Measurements from ENCODE around the gene LRIG3. TPM values are rescaled to one million over a fixed set of nuclear protein-coding genes. Genes with fewer than 3 reads are reported as not detected.

Gene LRIG3
- polyA plus RNA-seq, 3 donors, result not detected

DNA sequence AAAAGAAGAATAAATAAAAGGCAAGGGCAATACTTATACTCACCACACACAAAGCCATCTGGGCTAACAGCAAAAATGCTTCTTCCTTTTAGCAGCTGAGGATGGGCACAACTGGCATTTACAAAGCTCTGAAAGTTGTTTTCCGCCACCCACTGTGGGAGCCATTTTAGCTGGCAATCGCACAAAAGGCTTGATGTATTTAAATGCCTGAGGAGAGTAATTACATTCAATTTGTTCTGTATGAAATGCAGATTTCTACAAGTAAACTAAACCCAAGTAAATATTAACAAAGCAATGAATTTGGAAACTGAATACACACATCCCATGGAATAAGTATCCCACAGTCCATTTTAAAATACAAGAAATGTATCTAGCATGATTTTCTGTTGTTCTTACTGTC lies 37.5 kb downstream of the LRIG3 start:
- Histone ChIP-seq H3K9me3 (replicated peaks in 1 of 2; ENCODE audit: control insufficient read depth in 1 of 2, insufficient read depth in 1 of 2, low read length in 2 of 2) (no peaks in the 10 kb centered on the region), H3K36me3 (replicated peaks in 1 of 2; ENCODE audit: control insufficient read depth in 1 of 2, insufficient read depth in 2 of 2, low read length in 2 of 2) (no peaks in the 10 kb centered on the region), H3K4me3 (replicated peaks in 1 of 3; ENCODE audit: low read depth in 2 of 3, low read length in 3 of 3) (no peak overlapping the region), H3K9ac (ENCODE audit: insufficient read depth, low read length, poor library complexity, severe bottlenecking) (no peak overlapping the region), H3K4me1 (ENCODE audit: control insufficient read depth in 1 of 2, insufficient read depth in 2 of 2, low read length in 2 of 2) (no peaks in the 10 kb centered on the region), H3K79me2 (ENCODE audit: insufficient read depth, low read length) (no peaks in the 10 kb centered on the region), H4K20me1 (ENCODE audit: insufficient read depth, low read length) (no peaks in the 10 kb centered on the region), H3K4me2 (replicated peaks; ENCODE audit: extremely low read depth, low read length, poor library complexity, severe bottlenecking) (no peak overlapping the region), H3K27ac (ENCODE audit: low read depth in 1 of 2, low read length in 2 of 2) (no peak overlapping the region), H2AFZ (ENCODE audit: insufficient read depth, low read depth, low read length, poor library complexity, severe bottlenecking) (no peak overlapping the region), H3K27me3 (ENCODE audit: control insufficient read depth in 2 of 2, insufficient read depth in 2 of 2, low read length in 2 of 2) (no peaks in the 10 kb centered on the region)
- TF ChIP-seq, protein P1, sequence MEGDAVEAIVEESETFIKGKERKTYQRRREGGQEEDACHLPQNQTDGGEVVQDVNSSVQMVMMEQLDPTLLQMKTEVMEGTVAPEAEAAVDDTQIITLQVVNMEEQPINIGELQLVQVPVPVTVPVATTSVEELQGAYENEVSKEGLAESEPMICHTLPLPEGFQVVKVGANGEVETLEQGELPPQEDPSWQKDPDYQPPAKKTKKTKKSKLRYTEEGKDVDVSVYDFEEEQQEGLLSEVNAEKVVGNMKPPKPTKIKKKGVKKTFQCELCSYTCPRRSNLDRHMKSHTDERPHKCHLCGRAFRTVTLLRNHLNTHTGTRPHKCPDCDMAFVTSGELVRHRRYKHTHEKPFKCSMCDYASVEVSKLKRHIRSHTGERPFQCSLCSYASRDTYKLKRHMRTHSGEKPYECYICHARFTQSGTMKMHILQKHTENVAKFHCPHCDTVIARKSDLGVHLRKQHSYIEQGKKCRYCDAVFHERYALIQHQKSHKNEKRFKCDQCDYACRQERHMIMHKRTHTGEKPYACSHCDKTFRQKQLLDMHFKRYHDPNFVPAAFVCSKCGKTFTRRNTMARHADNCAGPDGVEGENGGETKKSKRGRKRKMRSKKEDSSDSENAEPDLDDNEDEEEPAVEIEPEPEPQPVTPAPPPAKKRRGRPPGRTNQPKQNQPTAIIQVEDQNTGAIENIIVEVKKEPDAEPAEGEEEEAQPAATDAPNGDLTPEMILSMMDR (IDR thresholded peaks at IDR 0.05), result no peak
- Mint-ChIP-seq H3K27me3 (ENCODE audit: low read depth in 3 of 3) (peaks cover 0 to 1% (median 0%) of the 10 kb centered on the region in 3 donors), H3K4me1 (no peaks in the 10 kb centered on the region), H3K36me3 (no peaks in the 10 kb centered on the region), H3K4me3 (no peak overlapping the region), H3K27ac (no peak overlapping the region), H3K9me3 (peaks cover 0 to 5% (median 1%) of the 10 kb centered on the region in 7 donors)
- intact Hi-C loops (cut with micrococcal nuclease), result no loop called here
- DNase-seq, result no peak
- 100% methylated on average over 1 of the region's 2 CpGs for WGBS (ENCODE audit: insufficient coverage)

DNA sequence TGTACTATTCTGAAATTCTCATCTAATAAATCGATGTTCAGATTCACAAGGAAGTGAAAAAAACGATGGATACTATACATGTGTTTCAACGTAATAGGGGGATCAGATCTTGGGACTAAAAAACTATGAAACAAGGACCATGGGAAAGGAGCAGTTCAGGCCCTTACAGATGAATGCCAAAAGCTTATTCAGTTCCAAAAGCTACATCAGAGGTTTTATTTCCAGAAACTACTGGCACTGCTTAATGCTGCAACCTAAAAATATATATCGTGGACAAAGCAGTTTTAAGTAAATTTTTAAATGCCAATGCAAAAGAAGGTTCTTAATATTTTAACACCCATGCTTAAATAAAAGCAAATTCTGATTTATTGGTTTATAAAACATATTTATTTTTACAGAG lies 38.5 kb downstream of the LRIG3 start:
- peaks cover 0 to 6% (median 1%) of the 10 kb centered on the region in 7 donors for H3K9me3 Mint-ChIP-seq
- no peak overlapping the region for H3K27ac Mint-ChIP-seq
- intact Hi-C loops (cut with micrococcal nuclease), result no loop called here
- no peak overlapping the region for H3K4me3 Mint-ChIP-seq
- H3K27me3 Mint-ChIP-seq (ENCODE audit: low read depth in 3 of 3), result peaks cover 0 to 1% (median 0%) of the 10 kb centered on the region in 3 donors
- Histone ChIP-seq H3K36me3 (replicated peaks in 1 of 2; ENCODE audit: control insufficient read depth in 1 of 2, insufficient read depth in 2 of 2, low read length in 2 of 2) (no peaks in the 10 kb centered on the region), H3K4me2 (replicated peaks; ENCODE audit: extremely low read depth, low read length, poor library complexity, severe bottlenecking) (no peak overlapping the region), H3K4me3 (replicated peaks in 1 of 3; ENCODE audit: low read depth in 2 of 3, low read length in 3 of 3) (no peak overlapping the region), H2AFZ (ENCODE audit: insufficient read depth, low read depth, low read length, poor library complexity, severe bottlenecking) (no peak overlapping the region), H3K9ac (ENCODE audit: insufficient read depth, low read length, poor library complexity, severe bottlenecking) (no peak overlapping the region), H3K27ac (ENCODE audit: low read depth in 1 of 2, low read length in 2 of 2) (no peak overlapping the region), H4K20me1 (ENCODE audit: insufficient read depth, low read length) (no peaks in the 10 kb centered on the region), H3K79me2 (ENCODE audit: insufficient read depth, low read length) (no peaks in the 10 kb centered on the region), H3K9me3 (replicated peaks in 1 of 2; ENCODE audit: control insufficient read depth in 1 of 2, insufficient read depth in 1 of 2, low read length in 2 of 2) (no peaks in the 10 kb centered on the region), H3K27me3 (ENCODE audit: control insufficient read depth in 2 of 2, insufficient read depth in 2 of 2, low read length in 2 of 2) (no peaks in the 10 kb centered on the region), H3K4me1 (ENCODE audit: control insufficient read depth in 1 of 2, insufficient read depth in 2 of 2, low read length in 2 of 2) (no peaks in the 10 kb centered on the region)
- no peaks in the 10 kb centered on the region for H3K4me1 Mint-ChIP-seq
- TF ChIP-seq, protein P1 (IDR thresholded peaks at IDR 0.05), result no peak
- no peak for DNase-seq
- no peaks in the 10 kb centered on the region for H3K36me3 Mint-ChIP-seq
- WGBS (ENCODE audit: insufficient coverage), result no CpG with 5 or more reads among the region's 4 CpGs
